ENCODE measurements around the gene P3H2.

Gene P3H2

DNA sequence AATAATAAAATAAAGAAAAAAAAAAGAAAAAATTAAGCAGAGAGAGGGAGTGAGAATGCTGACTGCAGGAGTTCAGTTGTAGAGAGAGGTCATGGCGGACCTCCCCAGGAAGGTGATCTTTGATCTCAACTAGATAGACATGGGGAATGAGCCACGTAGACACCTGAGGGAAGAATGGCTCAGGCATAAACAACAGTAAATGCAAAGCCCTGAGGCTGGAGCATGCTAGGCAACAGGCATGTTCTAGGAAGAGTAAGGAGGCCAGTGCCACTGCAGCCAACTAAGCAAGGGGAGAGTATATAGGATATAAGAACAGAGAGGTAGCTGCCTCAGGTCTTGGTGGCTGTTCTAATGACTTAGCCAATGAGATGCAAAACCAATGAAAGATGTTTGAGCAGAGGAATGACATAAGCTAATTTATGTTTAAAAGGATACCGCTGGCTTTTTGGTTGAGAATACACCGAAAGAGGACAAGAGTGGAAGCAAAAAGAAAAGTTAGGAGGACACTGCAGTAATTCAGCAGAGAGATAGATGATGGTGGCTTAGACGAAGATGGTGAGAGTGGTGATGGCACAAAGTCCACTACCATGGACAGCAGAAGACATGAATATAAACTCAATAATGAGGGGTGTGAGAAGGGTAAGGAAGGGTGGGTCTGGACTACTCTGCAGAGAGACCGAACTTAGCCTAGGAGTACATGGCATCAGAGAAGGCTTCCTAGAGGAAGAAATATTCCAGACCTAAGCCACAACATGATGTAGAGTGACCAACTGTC is 174.6 kb downstream of the P3H2 start:
- H3K4me3 Mint-ChIP-seq: no peak overlapping the region
- H3K36me3 Mint-ChIP-seq (ENCODE audit: low read depth): no peaks in the 10 kb centered on the region
- H3K27ac Mint-ChIP-seq: peak overlapping the region in 2 of 3 experiments; percentile 0 to 7
- TF ChIP-seq, protein P1, sequence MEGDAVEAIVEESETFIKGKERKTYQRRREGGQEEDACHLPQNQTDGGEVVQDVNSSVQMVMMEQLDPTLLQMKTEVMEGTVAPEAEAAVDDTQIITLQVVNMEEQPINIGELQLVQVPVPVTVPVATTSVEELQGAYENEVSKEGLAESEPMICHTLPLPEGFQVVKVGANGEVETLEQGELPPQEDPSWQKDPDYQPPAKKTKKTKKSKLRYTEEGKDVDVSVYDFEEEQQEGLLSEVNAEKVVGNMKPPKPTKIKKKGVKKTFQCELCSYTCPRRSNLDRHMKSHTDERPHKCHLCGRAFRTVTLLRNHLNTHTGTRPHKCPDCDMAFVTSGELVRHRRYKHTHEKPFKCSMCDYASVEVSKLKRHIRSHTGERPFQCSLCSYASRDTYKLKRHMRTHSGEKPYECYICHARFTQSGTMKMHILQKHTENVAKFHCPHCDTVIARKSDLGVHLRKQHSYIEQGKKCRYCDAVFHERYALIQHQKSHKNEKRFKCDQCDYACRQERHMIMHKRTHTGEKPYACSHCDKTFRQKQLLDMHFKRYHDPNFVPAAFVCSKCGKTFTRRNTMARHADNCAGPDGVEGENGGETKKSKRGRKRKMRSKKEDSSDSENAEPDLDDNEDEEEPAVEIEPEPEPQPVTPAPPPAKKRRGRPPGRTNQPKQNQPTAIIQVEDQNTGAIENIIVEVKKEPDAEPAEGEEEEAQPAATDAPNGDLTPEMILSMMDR (IDR thresholded peaks at IDR 0.05; ENCODE audit: unreplicated experiment in 3 of 3): no peak
- H3K27me3 Mint-ChIP-seq (ENCODE audit: low read depth): peaks cover 1% of the 10 kb centered on the region
- peaks cover 23% of the 10 kb centered on the region for H3K4me1 Mint-ChIP-seq
- H3K9me3 Mint-ChIP-seq: no peaks in the 10 kb centered on the region

DNA sequence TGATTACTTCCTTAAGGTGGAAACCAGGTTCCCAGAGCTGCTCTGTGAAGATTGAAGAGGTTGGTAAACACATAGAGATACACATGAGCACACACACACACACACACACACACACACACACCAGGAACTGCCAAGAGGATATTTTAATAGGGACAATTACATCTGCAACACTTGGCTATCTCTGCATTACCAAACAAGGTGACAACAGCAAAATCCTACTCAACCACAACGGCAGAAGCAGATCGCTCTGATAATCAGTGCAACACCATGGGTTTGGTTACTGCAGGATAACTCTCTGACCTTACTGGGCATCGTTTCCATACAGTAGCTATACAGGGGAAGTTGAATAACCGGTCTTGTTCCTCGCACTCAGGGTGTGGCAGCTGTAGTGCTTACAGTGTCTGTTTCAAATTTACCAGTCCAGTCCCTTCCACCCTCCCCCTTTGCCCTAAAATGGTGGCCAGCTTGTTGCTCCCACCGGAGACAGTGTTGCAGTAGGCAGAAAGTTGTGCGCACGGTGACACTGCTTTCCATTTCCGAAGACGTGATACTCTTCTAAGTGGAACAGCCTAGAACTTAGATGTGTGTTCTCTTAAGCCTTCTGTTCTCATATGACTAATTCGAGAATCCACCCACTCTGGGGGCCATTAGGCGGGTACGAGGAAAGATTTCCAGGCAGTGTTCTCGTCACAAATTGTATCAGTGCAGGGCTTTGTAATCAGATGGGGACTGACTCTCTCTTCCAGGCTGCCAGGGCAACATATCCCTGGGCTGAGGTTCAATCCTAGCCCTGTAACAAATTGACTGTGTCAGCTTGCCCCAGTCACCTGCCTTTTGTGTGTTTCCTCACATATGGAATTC is 176.2 kb downstream of the P3H2 start:
- H3K27ac Mint-ChIP-seq: no peak overlapping the region
- H3K4me1 Mint-ChIP-seq: peaks cover 23% of the 10 kb centered on the region
- peaks cover 8% of the 10 kb centered on the region for H3K27me3 Mint-ChIP-seq (ENCODE audit: low read depth)
- no peak overlapping the region for H3K4me3 Mint-ChIP-seq
- TF ChIP-seq, protein P1 (IDR thresholded peaks at IDR 0.05; ENCODE audit: unreplicated experiment in 3 of 3): no peak
- H3K36me3 Mint-ChIP-seq (ENCODE audit: low read depth): no peaks in the 10 kb centered on the region
- no peaks in the 10 kb centered on the region for H3K9me3 Mint-ChIP-seq

DNA sequence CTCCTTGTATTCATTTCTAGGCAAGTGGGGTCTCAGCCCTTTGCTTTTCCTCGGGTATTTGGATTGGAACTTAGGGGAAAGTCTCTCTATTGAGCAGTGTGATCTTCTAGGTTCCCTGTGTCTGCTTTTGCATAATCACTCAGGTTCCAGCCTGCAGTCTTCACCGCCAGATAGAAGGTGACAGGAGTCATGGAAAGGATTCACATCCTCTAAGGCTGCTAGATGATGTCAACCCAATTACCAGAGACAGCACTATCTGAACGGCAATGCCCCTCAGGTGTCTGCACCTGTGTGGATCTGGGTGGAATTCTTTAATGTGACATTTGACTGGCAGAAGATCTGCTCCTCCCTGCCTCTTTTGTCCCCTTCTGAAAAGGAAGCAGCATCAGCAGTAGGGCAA is 177.7 kb downstream of the P3H2 start:
- H3K9me3 Mint-ChIP-seq: no peaks in the 10 kb centered on the region
- H3K36me3 Mint-ChIP-seq (ENCODE audit: low read depth): no peaks in the 10 kb centered on the region
- peaks cover 18% of the 10 kb centered on the region for H3K4me1 Mint-ChIP-seq
- TF ChIP-seq, protein P1 (IDR thresholded peaks at IDR 0.05; ENCODE audit: unreplicated experiment in 3 of 3): no peak
- no peak overlapping the region for H3K27ac Mint-ChIP-seq
- H3K4me3 Mint-ChIP-seq: no peak overlapping the region
- peaks cover 8% of the 10 kb centered on the region for H3K27me3 Mint-ChIP-seq (ENCODE audit: low read depth)

DNA sequence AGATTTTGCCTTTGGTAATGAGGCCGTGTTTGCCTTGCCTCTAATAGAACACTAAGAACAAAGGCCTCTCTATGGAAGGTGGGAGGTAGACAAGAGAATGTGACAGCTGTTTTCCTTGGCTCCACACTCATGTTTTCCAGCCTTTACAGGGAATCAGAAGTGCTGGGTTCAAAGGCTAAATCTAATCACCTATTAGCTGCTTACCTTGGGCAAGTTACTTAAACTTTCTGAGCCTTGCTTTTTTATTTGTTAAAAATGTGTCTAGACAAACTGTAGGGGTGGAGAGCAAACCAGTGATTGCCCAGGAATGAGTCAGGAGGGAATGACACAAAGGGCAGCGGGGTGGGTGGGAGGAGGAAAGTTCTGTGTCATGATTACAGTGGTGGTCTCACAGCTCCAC is 179.0 kb downstream of the P3H2 start:
- Mint-ChIP-seq H3K27ac (peak overlapping the region; percentile 42 to 78 (median 70)), H3K4me1 (peaks cover 13% of the 10 kb centered on the region), H3K9me3 (no peaks in the 10 kb centered on the region), H3K4me3 (no peak overlapping the region), H3K27me3 (ENCODE audit: low read depth) (peaks cover 8% of the 10 kb centered on the region), H3K36me3 (ENCODE audit: low read depth) (no peaks in the 10 kb centered on the region)
- TF ChIP-seq, protein P1 (IDR thresholded peaks at IDR 0.05; ENCODE audit: unreplicated experiment in 3 of 3): no peak

DNA sequence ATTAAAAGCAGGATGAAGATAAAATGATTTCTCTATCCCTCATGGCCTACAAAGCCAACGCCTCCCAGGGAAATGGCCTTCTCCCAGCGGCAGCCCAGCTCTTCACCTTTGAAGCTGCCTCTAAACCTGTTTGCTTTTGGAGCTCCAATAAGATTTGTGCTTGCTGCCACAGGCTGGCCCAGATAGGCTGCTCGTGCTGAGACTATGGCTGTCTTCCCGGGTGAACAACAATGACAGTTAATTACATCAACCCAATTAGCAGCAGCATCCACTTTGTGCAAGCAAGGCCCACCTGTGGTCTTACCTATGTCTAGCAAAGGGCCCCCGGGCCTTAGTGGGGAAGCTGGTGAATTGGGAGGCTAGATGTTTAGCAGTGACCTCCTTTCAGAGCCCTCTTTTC is 179.6 kb downstream of the P3H2 start:
- Mint-ChIP-seq H3K36me3 (ENCODE audit: low read depth) (no peaks in the 10 kb centered on the region), H3K4me3 (no peak overlapping the region), H3K27me3 (ENCODE audit: low read depth) (peaks cover 8% of the 10 kb centered on the region), H3K4me1 (peaks cover 13% of the 10 kb centered on the region), H3K9me3 (no peaks in the 10 kb centered on the region), H3K27ac (peak overlapping the region in 2 of 3 experiments; percentile 42 to 78)
- TF ChIP-seq, protein P1 (IDR thresholded peaks at IDR 0.05; ENCODE audit: unreplicated experiment in 3 of 3): no peak
